Measurements from ENCODE around the gene ODR4. TPM values are rescaled to one million over a fixed set of nuclear protein-coding genes. Genes with fewer than 3 reads are reported as not detected.

The ODR4 gene
- total RNA-seq (10 to 100 TPM; 16.3 to 29.3 TPM), polyA plus RNA-seq (10 to 100 TPM; 10.3 to 17.1 TPM)
- long read RNA-seq, donor 1, partial matches to known transcripts: 5 of 8 reads
- long read RNA-seq, donor 1, other reads (novel, unspliced or antisense): 0 of 8 reads
- long read RNA-seq, donor 2: 0 reads
- long read RNA-seq, donor 3: 0 reads
- long read RNA-seq, donor 4: 0 reads
- long read RNA-seq, donor 5, partial matches to known transcripts: 9 of 10 reads
- long read RNA-seq, donor 5, other reads (novel, unspliced or antisense): 0 of 10 reads

DNA sequence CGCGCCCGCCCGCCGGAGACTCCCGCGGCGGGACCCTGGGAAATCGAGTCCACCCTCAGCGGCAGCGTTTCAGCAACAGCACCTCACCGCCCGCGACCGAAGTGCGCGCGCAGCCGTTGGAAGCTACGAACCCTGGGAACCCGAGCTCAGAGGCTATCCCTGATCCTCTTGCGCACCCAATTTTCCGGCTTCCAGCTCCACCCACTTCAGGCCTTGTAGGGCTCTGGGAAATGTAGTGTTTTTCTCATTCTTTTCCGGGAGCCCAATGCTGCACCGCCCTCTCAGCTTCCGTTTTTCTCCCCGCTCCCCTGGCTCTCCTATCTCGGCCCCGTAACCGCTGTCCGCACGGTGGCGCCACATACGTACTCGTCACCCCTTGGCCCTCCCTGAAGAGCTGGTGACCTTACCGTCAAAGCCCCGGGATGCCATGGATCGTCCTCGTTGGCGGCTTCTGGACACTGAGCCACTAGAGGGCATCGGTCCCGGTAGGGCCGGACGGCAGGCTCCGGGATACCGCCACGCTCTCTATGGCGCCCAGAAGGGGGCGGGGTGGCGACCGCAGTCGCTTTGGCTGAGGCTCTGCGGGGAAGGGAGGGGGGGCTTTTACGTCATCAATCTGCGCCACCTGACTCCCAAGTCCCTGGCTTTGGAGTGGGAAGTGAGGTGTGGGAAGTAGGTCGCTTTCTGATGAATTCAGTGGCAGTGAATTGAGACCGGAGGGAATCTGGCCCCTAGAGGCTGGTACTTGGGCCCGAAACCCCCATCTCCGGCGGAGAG, at the start of gene ODR4, which contains the start of gene TPR:
TSS of gene ODR4 (plus strand) at position 687 of the 777 bp plus-strand sequence. CDS start 3,948 bp downstream, outside the sequence.
TSS of gene TPR (minus strand) at position 102 of the 777 bp plus-strand sequence. CDS start 225 bp downstream, outside the sequence.
- TF ChIP-seq, protein P1, sequence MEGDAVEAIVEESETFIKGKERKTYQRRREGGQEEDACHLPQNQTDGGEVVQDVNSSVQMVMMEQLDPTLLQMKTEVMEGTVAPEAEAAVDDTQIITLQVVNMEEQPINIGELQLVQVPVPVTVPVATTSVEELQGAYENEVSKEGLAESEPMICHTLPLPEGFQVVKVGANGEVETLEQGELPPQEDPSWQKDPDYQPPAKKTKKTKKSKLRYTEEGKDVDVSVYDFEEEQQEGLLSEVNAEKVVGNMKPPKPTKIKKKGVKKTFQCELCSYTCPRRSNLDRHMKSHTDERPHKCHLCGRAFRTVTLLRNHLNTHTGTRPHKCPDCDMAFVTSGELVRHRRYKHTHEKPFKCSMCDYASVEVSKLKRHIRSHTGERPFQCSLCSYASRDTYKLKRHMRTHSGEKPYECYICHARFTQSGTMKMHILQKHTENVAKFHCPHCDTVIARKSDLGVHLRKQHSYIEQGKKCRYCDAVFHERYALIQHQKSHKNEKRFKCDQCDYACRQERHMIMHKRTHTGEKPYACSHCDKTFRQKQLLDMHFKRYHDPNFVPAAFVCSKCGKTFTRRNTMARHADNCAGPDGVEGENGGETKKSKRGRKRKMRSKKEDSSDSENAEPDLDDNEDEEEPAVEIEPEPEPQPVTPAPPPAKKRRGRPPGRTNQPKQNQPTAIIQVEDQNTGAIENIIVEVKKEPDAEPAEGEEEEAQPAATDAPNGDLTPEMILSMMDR (IDR thresholded peaks at IDR 0.05; ENCODE audit: control extremely low read depth, extremely low read depth): peak; percentile 41
- peaks cover 0 to 25% (median 5%) of the 10 kb centered on the region in 5 donors for H3K4me1 ChIP-seq (ENCODE audit: control insufficient read depth in 5 of 5, insufficient read depth in 5 of 5, low read length in 5 of 5)
- peak within 1 kb of the TSS; percentile 76 for H3K4me3 ChIP-seq
- ATAC-seq (ENCODE audit: insufficient read depth, low FRiP score): peak; percentile 94
- H3K27ac ChIP-seq (ENCODE audit: low read depth in 1 of 2, low read length in 1 of 2): peak within 1 kb of the TSS; percentile 93 to 97
- H3K9me3 ChIP-seq (ENCODE audit: control insufficient read depth in 4 of 4, insufficient read depth in 3 of 4, low read length in 3 of 4): no peaks in the 10 kb centered on the region
- no peaks in the 10 kb centered on the region for H3K27me3 ChIP-seq (ENCODE audit: control insufficient read depth in 3 of 3, insufficient read depth in 3 of 3, low read length in 2 of 3)
- peaks cover 0 to 11% (median 5%) of the 10 kb centered on the region in 4 donors for H3K36me3 ChIP-seq (ENCODE audit: control insufficient read depth in 4 of 4, insufficient read depth in 4 of 4, low read length in 4 of 4)
- WGBS, 2 donors: 0 to 1% methylated on average over 51 to 60 of the region's 60 CpGs
- peak; percentile 99 to 100 (median 100) for DNase-seq
- H3K9ac ChIP-seq (ENCODE audit: insufficient read depth in 1 of 2, low read length in 2 of 2): peak within 1 kb of the TSS; percentile 96 to 98

DNA sequence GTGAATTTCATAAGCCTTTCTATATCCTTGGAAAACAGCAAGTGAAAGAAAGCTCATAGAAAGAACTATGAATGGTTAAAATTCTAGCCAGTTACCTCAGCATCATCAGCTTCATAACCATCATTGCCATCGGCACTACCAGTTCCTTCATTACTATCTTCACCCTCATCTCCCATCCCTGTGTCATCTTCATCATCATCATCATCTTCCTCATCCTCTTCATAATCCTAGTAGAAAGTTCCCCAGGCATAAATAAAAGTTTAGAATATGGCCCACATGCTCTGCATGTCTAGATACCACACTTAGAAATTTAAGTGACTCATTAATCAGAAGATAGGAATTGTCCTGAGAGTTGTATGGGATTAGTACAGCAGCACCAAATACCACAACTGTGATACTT, 49.6 kb upstream of the ODR4 start:
- 93% methylated on average over 1 of the region's 1 CpG for WGBS, 2 donors
- no peak overlapping the region for H3K27ac ChIP-seq (ENCODE audit: low read depth in 1 of 2, low read length in 1 of 2)

GRCh38 chr1:186327331-186327730, 48.3 kb upstream of the ODR4 start:
- H3K27me3 ChIP-seq (ENCODE audit: control insufficient read depth in 3 of 3, insufficient read depth in 3 of 3, low read length in 2 of 3): no peaks in the 10 kb centered on the region
- H3K4me3 ChIP-seq: no peak overlapping the region
- no peaks in the 10 kb centered on the region for H3K9me3 ChIP-seq (ENCODE audit: control insufficient read depth in 4 of 4, insufficient read depth in 3 of 4, low read length in 3 of 4)
- TF ChIP-seq, protein P1 (IDR thresholded peaks at IDR 0.05; ENCODE audit: control extremely low read depth, extremely low read depth): no peak
- H3K36me3 ChIP-seq (ENCODE audit: control insufficient read depth in 4 of 4, insufficient read depth in 4 of 4, low read length in 4 of 4): peaks cover 15 to 38% (median 27%) of the 10 kb centered on the region in 4 donors
- 98 to 100% methylated on average over 1 of the region's 1 CpG for WGBS, 2 donors
- H3K4me1 ChIP-seq (ENCODE audit: control insufficient read depth in 5 of 5, insufficient read depth in 5 of 5, low read length in 5 of 5): no peaks in the 10 kb centered on the region
- ATAC-seq (ENCODE audit: insufficient read depth, low FRiP score) (no peak), DNase-seq (no peak)
- H3K9ac ChIP-seq (ENCODE audit: insufficient read depth in 1 of 2, low read length in 2 of 2): no peak overlapping the region
- H3K27ac ChIP-seq (ENCODE audit: low read depth in 1 of 2, low read length in 1 of 2): no peak overlapping the region

More for the DNA sequence above, 49.6 kb upstream of the ODR4 start:
- Histone ChIP-seq H3K4me1 (ENCODE audit: control insufficient read depth in 5 of 5, insufficient read depth in 5 of 5, low read length in 5 of 5) (no peaks in the 10 kb centered on the region), H3K36me3 (ENCODE audit: control insufficient read depth in 4 of 4, insufficient read depth in 4 of 4, low read length in 4 of 4) (peaks cover 13 to 43% (median 31%) of the 10 kb centered on the region in 4 donors), H3K9ac (ENCODE audit: insufficient read depth in 1 of 2, low read length in 2 of 2) (no peak overlapping the region), H3K9me3 (ENCODE audit: control insufficient read depth in 4 of 4, insufficient read depth in 3 of 4, low read length in 3 of 4) (no peaks in the 10 kb centered on the region), H3K27me3 (ENCODE audit: control insufficient read depth in 3 of 3, insufficient read depth in 3 of 3, low read length in 2 of 3) (no peaks in the 10 kb centered on the region), H3K4me3 (no peak overlapping the region)
- ATAC-seq (ENCODE audit: insufficient read depth, low FRiP score): no peak
- DNase-seq: no peak
- TF ChIP-seq, protein P1 (IDR thresholded peaks at IDR 0.05; ENCODE audit: control extremely low read depth, extremely low read depth): no peak

All from lung (tissue), 16 donors.